Stimulated activated naive CD8-positive, alpha-beta T cell treated with anti-CD3 and anti-CD28 coated beads, Interleukin-15, Interleukin-2, amounts not matched to agents 100 ng/mL and 50 ng/mL, for 24 hours (primary cell): Measurements from ENCODE around the gene ERC1.

Experiments
- H3K27ac Mint-ChIP-seq: one replicate; pipeline ENCODE4 v1.8.0; 2021; ENCODE audit warnings: mild to moderate bottlenecking, mixed read lengths
- H3K27me3 Mint-ChIP-seq: one replicate; pipeline ENCODE4 v1.8.0; 2021; ENCODE audit warnings: mixed read lengths
- H3K36me3 Mint-ChIP-seq: one replicate; pipeline ENCODE4 v1.8.0; 2021; ENCODE audit warnings: low read depth, mixed read lengths
- H3K4me1 Mint-ChIP-seq: one replicate; pipeline ENCODE4 v1.8.0; 2021; ENCODE audit warnings: low read depth, mixed read lengths
- H3K4me3 Mint-ChIP-seq: one replicate; pipeline ENCODE4 v1.8.0; 2021; ENCODE audit warnings: mild to moderate bottlenecking, mixed read lengths
- H3K9me3 Mint-ChIP-seq: one replicate; pipeline ENCODE4 v1.8.0; 2021; ENCODE audit warnings: mixed read lengths

The ERC1 gene

DNA sequence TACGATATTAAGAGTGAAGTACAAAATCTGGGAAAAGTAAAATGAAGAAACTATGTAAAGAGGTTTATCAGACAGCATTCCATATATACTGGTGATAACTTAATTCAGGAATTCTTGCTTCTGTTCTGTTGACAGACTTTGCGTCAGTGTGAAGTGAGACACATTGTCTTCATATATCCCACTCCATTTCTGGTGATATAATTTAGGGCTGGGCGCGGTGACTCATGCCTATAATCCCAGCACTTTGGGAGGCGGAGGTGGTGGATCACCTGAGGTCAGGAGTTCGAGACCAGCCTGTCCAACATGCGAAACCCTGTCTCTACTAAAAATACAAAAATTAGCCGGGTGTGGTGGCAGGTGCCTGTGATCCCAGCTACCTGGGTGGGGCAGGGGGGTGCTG lies 21.2 kb upstream of the ERC1 start:
- Mint-ChIP-seq H3K36me3 (no peaks in the 10 kb centered on the region), H3K27me3 (no peaks in the 10 kb centered on the region), H3K4me3 (no peak overlapping the region), H3K9me3 (no peaks in the 10 kb centered on the region), H3K4me1 (no peaks in the 10 kb centered on the region), H3K27ac (no peak overlapping the region)

DNA sequence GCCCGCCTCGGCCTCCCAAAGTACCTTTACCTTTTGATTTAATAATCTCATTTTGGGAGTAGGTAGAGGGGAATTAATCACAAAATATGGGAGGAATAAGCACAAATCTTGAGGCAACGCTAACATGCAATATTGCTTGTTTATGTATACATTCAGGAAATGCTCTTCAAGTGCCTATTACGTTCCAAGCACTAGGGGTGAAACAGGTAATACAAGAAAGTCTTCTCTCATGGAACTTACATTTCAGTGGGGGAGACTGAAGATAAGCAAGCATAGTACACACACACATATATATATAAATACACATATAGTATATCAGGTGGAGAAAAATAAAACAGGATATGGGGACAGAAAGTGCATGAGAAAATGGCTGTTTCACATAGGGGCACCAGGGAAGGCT lies 19.0 kb upstream of the ERC1 start:
- no peaks in the 10 kb centered on the region for H3K4me1 Mint-ChIP-seq
- H3K27me3 Mint-ChIP-seq = no peaks in the 10 kb centered on the region
- H3K9me3 Mint-ChIP-seq = no peaks in the 10 kb centered on the region
- H3K36me3 Mint-ChIP-seq = no peaks in the 10 kb centered on the region
- no peak overlapping the region for H3K4me3 Mint-ChIP-seq
- no peak overlapping the region for H3K27ac Mint-ChIP-seq

DNA sequence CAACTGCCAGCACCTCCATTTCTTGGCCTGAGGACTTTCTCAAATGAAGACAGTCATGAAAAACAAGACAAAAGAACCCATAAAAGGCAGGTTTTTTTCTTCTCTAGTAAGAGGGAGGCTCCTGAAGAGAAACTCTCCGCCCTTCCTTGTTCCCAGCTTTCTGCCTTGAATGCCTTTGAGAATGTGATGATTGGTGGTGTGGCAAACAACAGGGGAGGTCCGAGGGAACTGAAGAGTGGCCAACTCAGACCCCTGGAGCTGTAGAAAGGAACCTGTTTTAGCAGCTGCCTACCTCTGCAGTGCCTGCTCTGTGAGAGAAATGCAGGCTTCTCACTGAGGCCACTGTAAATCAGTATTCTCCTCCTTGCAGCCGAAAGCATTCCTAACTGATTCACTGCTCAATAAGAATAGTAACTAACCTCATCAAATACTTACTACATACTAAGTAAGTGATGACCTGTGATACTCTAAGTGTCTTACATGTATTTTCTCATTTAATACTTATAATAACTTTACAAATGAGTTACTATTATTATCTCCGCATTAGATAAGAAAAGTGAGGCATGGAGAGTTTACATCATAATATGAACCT lies 16.7 kb upstream of the ERC1 start:
- Mint-ChIP-seq H3K4me3 (no peak overlapping the region), H3K27me3 (no peaks in the 10 kb centered on the region), H3K4me1 (no peaks in the 10 kb centered on the region), H3K36me3 (no peaks in the 10 kb centered on the region), H3K9me3 (no peaks in the 10 kb centered on the region), H3K27ac (no peak overlapping the region)

DNA sequence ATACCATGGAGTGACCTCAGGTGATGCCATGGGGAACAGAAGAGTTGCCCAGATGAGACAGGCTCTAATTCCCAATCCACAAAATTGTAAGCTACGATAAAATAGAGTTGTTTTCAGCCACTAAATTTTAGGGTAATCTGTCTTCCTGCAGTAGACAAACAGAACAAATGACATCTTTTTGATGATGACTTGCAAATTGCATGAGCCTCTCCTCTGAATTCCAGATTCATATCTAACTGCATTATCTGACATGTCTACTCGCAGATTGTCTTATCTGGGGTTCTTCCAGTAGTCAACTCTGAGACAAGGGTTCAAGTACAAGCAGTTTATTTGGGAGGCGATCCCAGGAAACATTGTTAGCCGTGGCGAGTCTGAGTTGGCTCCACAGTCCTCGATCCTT lies 14.4 kb upstream of the ERC1 start:
- H3K27ac Mint-ChIP-seq = no peak overlapping the region

DNA sequence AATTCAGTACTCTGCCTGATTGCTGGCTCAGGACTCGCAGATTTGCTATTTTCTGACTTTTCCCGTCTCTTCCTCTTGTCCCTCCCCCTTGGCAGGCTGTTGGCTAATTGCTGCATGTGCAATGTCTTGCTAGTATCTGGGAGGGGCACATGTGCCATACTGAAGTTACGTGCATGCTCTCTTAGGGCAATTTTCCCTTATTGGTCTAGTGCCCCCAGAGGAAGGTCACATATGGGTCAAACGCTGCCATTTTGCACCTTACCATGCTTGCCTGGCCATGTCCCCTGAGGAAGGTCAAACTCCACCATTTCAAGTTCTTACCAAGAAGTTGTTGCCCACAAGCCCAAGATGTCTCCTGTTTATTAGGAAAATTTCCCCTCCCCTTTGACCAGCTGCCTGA lies 13.9 kb upstream of the ERC1 start:
- H3K9me3 Mint-ChIP-seq = no peaks in the 10 kb centered on the region
- H3K4me1 Mint-ChIP-seq = peaks cover 3% of the 10 kb centered on the region
- H3K36me3 Mint-ChIP-seq = no peaks in the 10 kb centered on the region
- H3K27ac Mint-ChIP-seq = no peak overlapping the region
- H3K27me3 Mint-ChIP-seq = no peaks in the 10 kb centered on the region
- no peak overlapping the region for H3K4me3 Mint-ChIP-seq

More for the DNA sequence above, 14.4 kb upstream of the ERC1 start:
- Mint-ChIP-seq H3K36me3 (no peaks in the 10 kb centered on the region), H3K9me3 (no peaks in the 10 kb centered on the region), H3K4me1 (peaks cover 3% of the 10 kb centered on the region), H3K4me3 (no peak overlapping the region), H3K27me3 (no peaks in the 10 kb centered on the region)

DNA sequence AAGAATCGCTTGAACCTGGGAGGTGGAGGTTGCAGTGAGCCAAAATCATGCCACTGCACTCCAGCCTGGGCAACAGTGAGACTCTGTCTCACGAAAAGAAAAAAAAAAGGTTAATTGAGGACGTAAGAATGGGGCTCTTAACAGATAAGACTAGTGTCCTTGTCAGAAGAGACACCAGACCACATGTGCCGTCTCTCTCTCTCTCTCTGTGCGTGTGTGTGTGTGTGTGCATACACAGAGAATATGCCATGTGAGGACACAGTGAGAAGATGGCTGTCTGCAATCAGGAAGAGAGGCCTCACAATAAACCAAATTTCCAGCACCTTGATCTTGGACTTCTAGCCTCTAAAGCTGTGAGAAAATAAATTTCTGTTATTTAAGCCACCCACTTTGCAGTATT lies 11.7 kb upstream of the ERC1 start:
- Mint-ChIP-seq H3K4me3 (no peak overlapping the region), H3K36me3 (no peaks in the 10 kb centered on the region), H3K27me3 (no peaks in the 10 kb centered on the region), H3K9me3 (no peaks in the 10 kb centered on the region), H3K4me1 (peaks cover 3% of the 10 kb centered on the region), H3K27ac (no peak overlapping the region)

DNA sequence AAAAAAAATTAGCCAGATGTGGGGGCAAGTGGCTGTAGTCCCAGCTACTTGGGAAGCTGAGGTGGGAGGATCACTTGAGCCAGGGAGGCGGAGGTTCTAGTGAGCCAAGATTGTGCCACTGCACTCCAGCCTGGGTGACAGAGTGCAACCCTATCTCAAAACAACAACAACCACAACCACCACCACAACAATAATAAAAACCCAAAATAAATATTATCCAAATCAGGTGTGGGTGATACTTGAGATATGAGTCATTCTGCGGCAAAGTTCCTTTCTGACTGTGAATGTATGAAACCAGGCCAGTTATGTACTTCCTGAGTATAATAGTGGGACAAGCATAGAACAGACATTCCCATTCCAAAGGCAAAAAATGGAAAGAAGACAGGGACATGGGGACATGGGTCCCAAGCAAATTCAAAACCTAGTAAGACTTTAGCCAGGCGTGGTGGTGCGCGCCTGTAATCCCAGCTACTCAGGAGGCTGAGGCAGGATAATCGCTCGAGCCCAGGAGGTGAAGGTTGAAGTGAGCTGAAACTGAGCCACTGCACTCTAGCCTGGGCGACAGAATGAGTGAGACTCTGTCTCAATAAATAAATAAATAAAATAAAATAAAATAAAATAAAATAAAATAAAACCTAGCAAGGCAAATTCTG lies 9.7 kb upstream of the ERC1 start:
- no peaks in the 10 kb centered on the region for H3K9me3 Mint-ChIP-seq
- no peak overlapping the region for H3K4me3 Mint-ChIP-seq
- H3K4me1 Mint-ChIP-seq = peaks cover 3% of the 10 kb centered on the region
- H3K27me3 Mint-ChIP-seq = no peaks in the 10 kb centered on the region
- H3K27ac Mint-ChIP-seq = no peak overlapping the region
- H3K36me3 Mint-ChIP-seq = no peaks in the 10 kb centered on the region

DNA sequence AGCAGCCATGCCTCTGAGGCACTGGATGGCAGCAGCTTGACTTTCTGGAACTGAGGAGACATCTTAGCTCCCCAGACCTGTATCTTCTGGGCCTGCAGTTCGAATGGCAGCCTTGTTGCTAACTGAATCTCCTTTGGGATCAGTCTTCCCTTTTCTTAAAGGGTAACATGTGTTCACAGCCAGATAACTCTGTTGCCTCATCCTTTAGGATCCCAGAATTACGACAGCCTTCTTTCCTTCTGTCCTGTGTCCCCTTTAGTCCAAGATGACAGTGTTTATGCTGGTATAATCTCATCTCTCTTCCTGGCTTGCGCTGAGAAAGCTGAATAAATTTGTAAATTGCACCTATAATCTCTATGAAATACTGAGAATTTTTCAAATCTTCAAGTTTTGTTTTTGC lies 9.1 kb upstream of the ERC1 start:
- no peak overlapping the region for H3K27ac Mint-ChIP-seq
- no peak overlapping the region for H3K4me3 Mint-ChIP-seq
- peaks cover 3% of the 10 kb centered on the region for H3K4me1 Mint-ChIP-seq
- H3K27me3 Mint-ChIP-seq = no peaks in the 10 kb centered on the region
- no peaks in the 10 kb centered on the region for H3K9me3 Mint-ChIP-seq
- peaks cover 4% of the 10 kb centered on the region for H3K36me3 Mint-ChIP-seq

DNA sequence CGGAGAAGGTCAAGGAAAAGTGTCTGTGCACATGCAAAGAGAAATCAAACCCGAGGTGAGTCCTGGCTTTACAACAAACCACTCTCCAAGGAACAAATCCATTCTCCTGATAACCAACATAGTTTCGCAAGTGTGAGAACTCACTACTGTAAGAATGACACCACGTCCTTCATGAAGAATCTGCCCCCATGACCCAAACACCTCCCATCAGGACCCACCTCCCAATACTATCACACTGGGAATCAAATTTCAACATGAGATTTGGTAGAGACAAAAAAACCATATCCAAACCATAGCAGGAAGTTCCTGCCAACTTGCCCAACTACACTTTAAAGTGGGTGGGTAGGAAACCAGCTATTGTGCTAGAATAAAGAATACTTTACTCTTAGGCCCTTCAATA lies 2.4 kb upstream of the ERC1 start:
- H3K4me1 Mint-ChIP-seq = peaks cover 33% of the 10 kb centered on the region
- H3K27ac Mint-ChIP-seq = no peak overlapping the region
- peak overlapping the region; percentile 92 for H3K4me3 Mint-ChIP-seq
- peaks cover 8% of the 10 kb centered on the region for H3K36me3 Mint-ChIP-seq
- no peaks in the 10 kb centered on the region for H3K9me3 Mint-ChIP-seq
- no peaks in the 10 kb centered on the region for H3K27me3 Mint-ChIP-seq

DNA sequence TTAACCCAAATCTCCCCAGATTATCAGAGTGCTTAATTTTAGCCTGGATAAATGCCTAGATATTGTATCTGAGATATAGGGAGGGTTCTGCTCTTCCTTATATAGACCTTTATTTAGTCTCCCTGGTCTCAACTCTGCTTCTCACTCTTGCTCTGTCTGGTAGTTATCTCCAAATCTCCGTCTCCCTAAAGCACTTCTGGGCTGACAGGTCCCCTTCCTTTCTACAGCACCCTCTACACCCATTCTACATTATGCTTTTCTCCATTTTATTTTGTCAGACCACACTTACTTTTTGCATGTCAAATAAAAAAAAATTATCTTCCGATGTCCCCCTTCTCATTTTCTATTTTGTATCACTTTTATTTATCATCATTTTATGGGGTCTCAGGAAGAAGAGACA lies 2.0 kb upstream of the ERC1 start:
- peaks cover 8% of the 10 kb centered on the region for H3K36me3 Mint-ChIP-seq
- H3K4me1 Mint-ChIP-seq = peaks cover 33% of the 10 kb centered on the region
- peak overlapping the region; percentile 92 for H3K4me3 Mint-ChIP-seq
- H3K9me3 Mint-ChIP-seq = no peaks in the 10 kb centered on the region
- H3K27me3 Mint-ChIP-seq = no peaks in the 10 kb centered on the region
- no peak overlapping the region for H3K27ac Mint-ChIP-seq

DNA sequence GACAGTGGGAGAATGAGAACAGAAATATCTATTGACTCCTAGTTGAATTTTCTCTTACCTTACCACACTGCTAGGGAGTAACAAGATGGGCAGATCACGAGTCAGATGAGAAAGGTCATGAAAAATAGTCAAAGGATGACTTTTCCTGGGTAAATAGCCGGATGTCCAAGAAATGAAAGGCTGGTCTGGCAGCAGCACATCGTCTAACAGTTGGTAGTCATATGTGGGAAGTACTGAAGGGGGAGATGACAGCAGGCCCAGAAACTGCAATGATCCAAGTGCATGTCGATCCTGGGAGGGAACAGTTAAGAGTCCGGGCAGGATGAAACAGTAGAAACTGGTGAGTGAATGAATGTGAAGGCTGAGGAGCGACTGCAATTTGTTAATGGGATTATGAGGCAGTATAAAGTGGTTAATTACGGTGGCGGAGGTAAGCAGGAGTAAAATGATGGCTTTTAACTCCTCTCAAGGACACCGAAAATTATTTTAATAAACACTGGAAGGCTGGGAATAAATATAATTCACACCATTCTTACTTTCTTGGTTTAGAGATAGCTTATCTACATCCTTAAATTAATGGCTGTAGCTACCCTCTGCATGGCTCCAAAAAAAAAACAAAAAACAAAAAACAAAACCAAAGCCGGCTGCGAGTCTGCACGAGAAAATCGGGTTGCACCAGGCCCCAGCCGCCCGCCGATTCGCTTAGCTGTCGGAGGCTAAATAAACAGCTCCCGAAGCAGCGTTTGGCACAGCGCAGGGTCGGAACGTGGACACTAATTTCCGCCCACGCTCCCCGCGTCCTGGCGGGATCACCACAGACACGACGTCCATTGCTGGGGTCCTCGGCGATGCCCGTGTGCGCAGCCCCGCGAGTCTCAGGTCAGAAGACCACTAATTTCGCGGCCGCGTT lies 1.0 kb upstream of the ERC1 start:
- peaks cover 33% of the 10 kb centered on the region for H3K4me1 Mint-ChIP-seq
- H3K36me3 Mint-ChIP-seq = peaks cover 8% of the 10 kb centered on the region
- H3K4me3 Mint-ChIP-seq = peak overlapping the region; percentile 92
- H3K27me3 Mint-ChIP-seq = no peaks in the 10 kb centered on the region
- H3K9me3 Mint-ChIP-seq = no peaks in the 10 kb centered on the region
- H3K27ac Mint-ChIP-seq = peak overlapping the region; percentile 93

DNA sequence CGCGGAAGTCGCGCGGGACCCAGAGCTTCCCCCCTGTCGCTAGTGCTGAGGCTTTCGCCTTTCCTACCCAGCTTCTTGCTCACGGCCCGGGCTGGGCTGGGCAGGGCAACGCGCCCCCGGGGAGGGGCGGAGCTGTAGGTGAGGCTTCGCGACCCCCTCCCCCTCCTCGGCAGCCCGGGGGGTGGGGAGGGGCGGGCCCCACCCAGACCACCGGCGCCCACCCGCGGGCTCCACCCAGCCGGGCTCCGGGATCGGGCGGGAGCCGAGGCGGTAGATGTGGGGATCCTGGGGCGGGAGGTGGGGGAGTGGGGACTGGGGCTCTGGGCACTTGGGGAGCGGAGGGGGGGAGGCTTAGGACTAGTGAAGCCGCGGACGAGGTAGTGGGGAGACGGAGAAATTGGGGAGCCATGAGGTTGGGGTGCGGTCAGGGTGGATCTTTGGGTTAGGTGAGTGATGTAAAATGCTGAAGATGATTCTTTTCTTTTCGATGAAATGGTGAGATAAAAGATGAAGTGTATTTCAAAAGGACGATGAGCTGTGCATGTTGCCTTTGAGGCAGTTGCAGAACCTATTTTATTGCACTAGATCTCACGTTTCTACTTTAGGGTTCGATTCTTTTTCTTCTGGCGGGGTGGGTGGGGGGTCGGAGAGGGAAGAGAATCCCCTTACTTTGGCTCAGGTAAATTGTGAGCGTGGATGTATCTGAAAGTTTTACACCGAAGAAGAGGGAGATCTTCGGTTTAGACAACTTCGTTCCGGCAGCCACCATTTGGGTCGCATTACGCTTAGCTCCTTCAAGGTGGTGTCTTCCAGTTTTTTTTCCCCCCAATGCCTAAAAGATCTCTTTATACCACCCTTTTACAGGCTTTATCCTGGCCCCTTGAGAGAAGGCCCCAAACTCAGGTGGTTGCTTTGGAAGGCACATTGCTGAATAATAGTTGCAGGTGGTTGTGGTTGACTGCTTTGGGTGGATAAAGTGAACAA lies 619 bp downstream of the ERC1 start:
- Mint-ChIP-seq H3K4me1 (peaks cover 41% of the 10 kb centered on the region), H3K27me3 (no peaks in the 10 kb centered on the region), H3K36me3 (peaks cover 6% of the 10 kb centered on the region), H3K4me3 (peak overlapping the region; percentile 92), H3K27ac (peak overlapping the region; percentile 91), H3K9me3 (no peaks in the 10 kb centered on the region)

DNA sequence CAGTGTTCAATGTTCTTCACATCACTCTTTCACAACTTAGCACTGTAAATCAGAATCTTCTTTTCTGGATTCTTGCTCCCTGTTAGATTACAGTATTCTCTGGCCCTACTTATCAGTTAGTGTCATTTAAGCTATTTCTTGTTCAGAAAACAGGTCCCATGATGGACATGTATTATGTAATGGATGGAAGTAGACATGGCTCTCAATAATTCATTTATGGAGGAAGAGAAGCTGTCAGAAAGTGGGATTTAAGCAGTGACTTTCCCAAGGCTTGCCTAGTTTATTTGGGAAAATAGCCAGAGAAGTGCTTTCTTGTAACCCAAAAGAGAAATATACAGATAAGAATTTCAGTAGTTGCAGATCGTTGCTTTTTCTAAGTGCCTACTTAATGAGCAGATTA lies 1.6 kb downstream of the ERC1 start:
- Mint-ChIP-seq H3K4me1 (peaks cover 45% of the 10 kb centered on the region), H3K27ac (no peak overlapping the region)

DNA sequence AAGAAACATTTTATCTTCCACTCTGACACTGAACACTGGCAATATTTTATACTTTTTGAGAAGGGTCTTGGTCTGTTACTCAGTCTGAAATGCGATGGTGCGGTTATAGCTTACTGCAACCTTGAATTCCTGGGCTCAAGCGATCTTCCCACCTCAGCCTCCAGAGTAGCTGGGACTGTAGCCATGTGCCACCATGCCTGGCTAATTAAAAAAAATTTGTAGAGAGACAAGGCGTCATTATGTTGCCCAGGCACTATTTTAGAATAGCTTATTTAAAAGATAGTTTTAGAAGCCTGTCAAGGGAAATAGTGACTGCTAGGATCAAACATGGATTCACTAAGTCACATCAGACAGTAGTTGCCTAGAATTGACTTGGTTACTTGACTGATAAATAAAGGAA lies 5.9 kb downstream of the ERC1 start:
- H3K4me1 Mint-ChIP-seq = peaks cover 29% of the 10 kb centered on the region
- no peak overlapping the region for H3K27ac Mint-ChIP-seq
- peaks cover 9% of the 10 kb centered on the region for H3K36me3 Mint-ChIP-seq
- H3K9me3 Mint-ChIP-seq = no peaks in the 10 kb centered on the region
- no peak overlapping the region for H3K4me3 Mint-ChIP-seq
- H3K27me3 Mint-ChIP-seq = no peaks in the 10 kb centered on the region

More for the DNA sequence above, 1.6 kb downstream of the ERC1 start:
- Mint-ChIP-seq H3K36me3 (peaks cover 4% of the 10 kb centered on the region), H3K27me3 (no peaks in the 10 kb centered on the region), H3K9me3 (no peaks in the 10 kb centered on the region), H3K4me3 (peak overlapping the region; percentile 92)
